Measurements from ENCODE around the gene TBATA. TPM values are rescaled to one million over a fixed set of nuclear protein-coding genes. Genes with fewer than 3 reads are reported as not detected.

TBATA gene
- polyA plus RNA-seq, 1 of the 3 experiments (the other 2 are of a cell fraction), result not detected

DNA sequence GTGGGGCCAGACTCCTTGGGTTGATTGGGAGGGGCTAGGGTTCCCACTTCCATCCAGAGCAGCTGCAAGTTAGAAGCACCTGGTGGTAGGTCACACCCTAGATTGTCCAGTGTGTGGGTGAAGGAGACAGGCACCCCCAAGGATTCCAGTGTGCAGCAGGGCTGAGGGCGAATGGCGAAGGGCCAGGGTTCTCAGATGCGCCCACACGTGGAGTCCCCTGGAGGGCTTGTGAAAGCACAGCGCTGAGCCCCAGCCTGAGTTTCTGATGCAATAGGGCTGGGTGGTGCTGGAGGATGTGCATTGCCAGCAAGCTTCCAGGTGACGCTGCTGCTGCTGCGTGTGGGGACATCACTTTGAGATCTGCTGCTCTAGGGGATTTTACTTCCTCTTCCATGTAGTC, 25.4 kb downstream of the TBATA start:
- peaks cover 0 to 17% of the 10 kb centered on the region in 2 experiments; a peak in 1 of 4 replicates for H3K4me1 ChIP-seq (ENCODE audit: control insufficient read depth in 1 of 2, insufficient read depth in 2 of 2, low read depth in 1 of 2, low read length in 1 of 2)
- 43% methylated on average over 1 of the region's 7 CpGs for WGBS (ENCODE audit: low lambda C conversion rate)
- no peaks in the 10 kb centered on the region for H3K79me2 ChIP-seq (ENCODE audit: insufficient read depth)
- ChIA-PET POLR2A (no interaction called here), CTCF (interaction anchor here (0.6 to 7.3 kb wide), 32 partner anchors 9 to 328 kb away, joined by 3 to 118 read pairs (median 6); no protein-coding TSS in a partner anchor)
- no peaks in the 10 kb centered on the region for H3K9me2 ChIP-seq
- H3K36me3 ChIP-seq (replicated peaks in 1 of 2; ENCODE audit: control insufficient read depth in 1 of 2, insufficient read depth in 2 of 2, low read length in 1 of 2), result no peaks in the 10 kb centered on the region
- H3K9ac ChIP-seq, result no peak overlapping the region
- no peaks in the 10 kb centered on the region for H3K9me3 ChIP-seq
- no peak overlapping the region for H3K27ac ChIP-seq (ENCODE audit: low read depth in 2 of 2, low read length in 1 of 2)
- TF ChIP-seq TAF1 (IDR thresholded peaks at IDR 0.05; ENCODE audit: borderline replicate concordance, low read depth, low read length) (no peak), JUND (IDR thresholded peaks at IDR 0.05) (no peak), EZH2phosphoT487 (IDR thresholded peaks at IDR 0.05; ENCODE audit: borderline replicate concordance, low read depth) (no peak), TEAD4 (IDR thresholded peaks at IDR 0.05; ENCODE audit: borderline replicate concordance, insufficient read depth) (no peak), POLR2AphosphoS5 (IDR thresholded peaks at IDR 0.05; ENCODE audit: low read depth, low read length) (no peak)
- H3K27me3 ChIP-seq (ENCODE audit: insufficient read depth), result no peaks in the 10 kb centered on the region
- no peak overlapping the region for H3K4me3 ChIP-seq (ENCODE audit: low read depth in 2 of 2, low read length in 1 of 2)
- no peaks in the 10 kb centered on the region for H3F3A ChIP-seq (replicated peaks; ENCODE audit: insufficient read depth)
- H4K20me1 ChIP-seq (ENCODE audit: insufficient read depth), result no peaks in the 10 kb centered on the region
- no peak for DNase-seq
- no peak overlapping the region for H3K4me2 ChIP-seq
- no peak overlapping the region for H2AFZ ChIP-seq (ENCODE audit: low read depth)

DNA sequence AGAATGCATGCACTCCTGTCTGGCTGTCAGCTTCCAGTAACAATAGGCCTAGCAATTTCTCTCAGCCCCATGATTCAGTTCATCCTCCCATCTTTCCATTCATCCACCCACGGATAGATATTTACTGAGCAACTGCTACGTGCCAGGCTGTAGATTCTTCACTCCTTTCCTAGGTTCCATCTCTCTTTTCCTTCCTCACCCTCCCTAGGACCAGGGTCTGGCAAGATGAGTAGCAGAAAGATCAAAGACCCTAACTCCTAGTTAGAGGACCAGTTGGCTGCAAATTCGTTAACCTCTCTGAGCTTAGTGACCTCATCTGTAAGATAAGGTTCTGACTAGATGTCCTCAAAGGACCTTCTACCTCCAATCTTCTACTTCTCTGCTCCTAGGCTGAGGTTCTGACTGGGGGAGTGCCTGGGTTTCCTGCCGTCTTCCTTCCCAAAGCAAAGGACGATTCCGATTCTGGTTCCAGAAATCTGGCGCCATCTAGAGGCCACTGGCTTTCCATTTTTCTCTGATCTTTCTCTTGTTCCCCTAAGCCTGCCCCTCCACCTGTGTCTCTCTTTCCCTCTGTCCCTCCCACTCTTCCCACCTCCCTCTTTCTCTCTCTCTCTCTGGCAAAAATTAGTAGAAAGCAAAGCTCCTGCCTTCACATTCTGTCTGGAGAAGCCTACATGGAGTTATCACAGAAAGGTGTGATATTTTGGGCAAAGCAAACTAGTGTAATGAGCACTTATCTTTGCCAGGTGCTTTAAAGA, 26.2 kb downstream of the TBATA start:
- Histone ChIP-seq H3K9ac (no peak overlapping the region), H3K9me2 (no peaks in the 10 kb centered on the region), H3K4me3 (ENCODE audit: low read depth in 2 of 2, low read length in 1 of 2) (no peak overlapping the region), H2AFZ (ENCODE audit: low read depth) (no peak overlapping the region), H3K79me2 (ENCODE audit: insufficient read depth) (no peaks in the 10 kb centered on the region), H3K4me2 (no peak overlapping the region), H3K4me1 (ENCODE audit: control insufficient read depth in 1 of 2, insufficient read depth in 2 of 2, low read depth in 1 of 2, low read length in 1 of 2) (peaks cover 0 to 17% of the 10 kb centered on the region in 2 experiments; a peak in 1 of 4 replicates), H4K20me1 (ENCODE audit: insufficient read depth) (no peaks in the 10 kb centered on the region), H3K27ac (ENCODE audit: low read depth in 2 of 2, low read length in 1 of 2) (peak overlapping the region in 1 of 2 experiments; percentile 25; a peak in 1 of 4 replicates), H3K9me3 (no peaks in the 10 kb centered on the region), H3F3A (replicated peaks; ENCODE audit: insufficient read depth) (no peaks in the 10 kb centered on the region), H3K27me3 (ENCODE audit: insufficient read depth) (no peaks in the 10 kb centered on the region), H3K36me3 (replicated peaks in 1 of 2; ENCODE audit: control insufficient read depth in 1 of 2, insufficient read depth in 2 of 2, low read length in 1 of 2) (no peaks in the 10 kb centered on the region)
- WGBS (ENCODE audit: low lambda C conversion rate), result 26% methylated on average over 7 of the region's 7 CpGs
- TF ChIP-seq CTCF (IDR thresholded peaks at IDR 0.05) (peak; percentile 69), USF2 (IDR thresholded peaks at IDR 0.05; ENCODE audit: borderline replicate concordance, low read depth, low read length) (no peak), SIN3A (IDR thresholded peaks at IDR 0.05; ENCODE audit: borderline replicate concordance, low read depth, low read length) (no peak), SMC3 (IDR thresholded peaks at IDR 0.05; ENCODE audit: low read depth, low read length) (peak; percentile 94), RAD21 (IDR thresholded peaks at IDR 0.05; ENCODE audit: low read length) (peak; percentile 91)
- ChIA-PET POLR2A (no interaction called here), CTCF (interaction anchor here (0.6 to 7.3 kb wide), 49 partner anchors 9 to 327 kb away, joined by 3 to 118 read pairs (median 5); no protein-coding TSS in a partner anchor)
- peak; percentile 81 for DNase-seq
